ENCODE measurements around the gene CEP68.

- no peak for TF ChIP-seq CTCF (IDR thresholded peaks at IDR 0.05)
- no peak for TF ChIP-seq POLR2A (IDR thresholded peaks at IDR 0.05)
These were observed 6.9 kb downstream of the CEP68 start for GRCh38 chr2:65062843-65063825.

All from esophagus squamous epithelium (tissue), 4 donors.